GM12878 (cell line): Measurements from ENCODE around the gene NCKAP5.

ENCODE experiments used
- CHD2 ChIP-seq: IDR thresholded peaks from 2 replicates; pipeline ENCODE4 v1.6.1; 2011; ENCODE audit warnings: low read depth, low read length, improper control_type of control experiment, borderline replicate concordance
- CREB1 ChIP-seq: IDR thresholded peaks from 2 replicates; pipeline ENCODE4 v1.6.1; 2012; ENCODE audit warnings: low read depth, mild to moderate bottlenecking, inconsistent platforms
- NBN ChIP-seq: fragments of 450-650 bp; IDR thresholded peaks from 2 replicates; pipeline ENCODE4 v1.6.1; 2016
- NFIC ChIP-seq: IDR thresholded peaks from 2 replicates; pipeline ENCODE4 v1.6.1; 2012; ENCODE audit warnings: low read depth, mild to moderate bottlenecking, inconsistent platforms, low read length, moderate library complexity
- NR2F1 ChIP-seq: fragments of 450-650 bp; conservative IDR thresholded peaks from 2 replicates; pipeline ENCODE4 v1.6.1; 2017; ENCODE audit warnings: mild to moderate bottlenecking
- POLR2A ChIP-seq: IDR thresholded peaks from 2 replicates; pipeline ENCODE4 v1.6.1; 2011; ENCODE audit warnings: low read depth, mild to moderate bottlenecking, low read length
- SIN3A ChIP-seq: IDR thresholded peaks from 2 replicates; pipeline ENCODE4 v1.6.1; 2012; ENCODE audit warnings: low read depth, low read length, improper control_type of control experiment

GRCh38 chr2:133439565-133439920, 128.7 kb downstream of the NCKAP5 start:
- no peak for TF ChIP-seq POLR2A
- no peak for TF ChIP-seq NBN
- no peak for TF ChIP-seq CREB1
- TF ChIP-seq NR2F1: no peak
- TF ChIP-seq SIN3A: no peak
- no peak for TF ChIP-seq NFIC
- no peak for TF ChIP-seq CHD2
